Progenitor cell of endocrine pancreas (in vitro differentiated cells): ENCODE results near the gene PYGO1. TPM values are rescaled to one million over a fixed set of nuclear protein-coding genes. Genes with fewer than 3 reads are reported as not detected.

Experiments used
- DNase-seq: peaks from one replicate; pipeline ENCODE4 v3.0.0; 2021; ENCODE audit warnings: low spot score; ENCODE audit not compliant: unreplicated experiment
- H3K27ac Mint-ChIP-seq: 2 replicates; pipeline ENCODE4 v1.8.0; 2021; ENCODE audit warnings: mild to moderate bottlenecking, moderate library complexity, mixed read lengths
- H3K27me3 Mint-ChIP-seq: 2 replicates; pipeline ENCODE4 v1.8.0; 2021; ENCODE audit warnings: mixed read lengths
- H3K36me3 Mint-ChIP-seq: 2 replicates; pipeline ENCODE4 v1.8.0; 2022; ENCODE audit warnings: mixed read lengths; ENCODE audit not compliant: insufficient read depth
- H3K4me1 Mint-ChIP-seq: 2 replicates; pipeline ENCODE4 v1.8.0; 2021; ENCODE audit warnings: low read depth, mixed read lengths
- H3K4me3 Mint-ChIP-seq: 2 replicates; pipeline ENCODE4 v1.8.0; 2021; ENCODE audit warnings: low read depth, mild to moderate bottlenecking, moderate library complexity, mixed read lengths
- H3K9me3 Mint-ChIP-seq: 2 replicates; pipeline ENCODE4 v1.8.0; 2021; ENCODE audit warnings: low read depth, mixed read lengths
- total RNA-seq: library from RNA; stranded (reverse); gene quantifications from 2 replicates; pipeline ENCODE4 v1.2.1, GENCODE V29; 2021
- TF ChIP-seq, protein P1 (sequence below): fragments of 200-600 bp; sonication (generic); IDR thresholded peaks from one replicate; pipeline ENCODE4 v1.5.0; 2021; ENCODE audit warnings: antibody characterized with exemption, mild to moderate bottlenecking; ENCODE audit not compliant: unreplicated experiment

PYGO1 gene
- total RNA-seq, 1 donor from 2014 or later = 19.9 TPM

DNA sequence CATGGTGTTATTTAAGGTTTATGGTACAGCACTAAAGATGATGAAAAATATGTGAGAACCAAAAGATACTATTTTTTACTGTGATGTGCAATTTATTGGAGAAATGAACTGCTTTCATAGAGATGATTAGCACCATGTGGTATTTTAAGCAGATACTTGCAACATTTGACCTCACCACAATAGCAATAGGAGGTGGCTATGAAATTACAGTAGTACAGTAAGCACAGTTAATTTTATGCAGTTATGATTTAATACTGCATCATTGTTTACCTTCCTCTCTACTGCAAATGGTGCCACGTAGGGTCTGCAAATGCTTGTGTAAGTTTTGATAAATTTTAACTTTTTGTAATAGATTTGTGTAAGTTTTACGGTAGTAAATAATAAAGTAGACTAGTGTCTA lies 14.0 kb downstream of the PYGO1 start:
- Mint-ChIP-seq H3K27ac (no peak overlapping the region), H3K36me3 (peaks cover 11% of the 10 kb centered on the region), H3K4me3 (no peak overlapping the region), H3K27me3 (no peaks in the 10 kb centered on the region), H3K4me1 (peaks cover 6% of the 10 kb centered on the region), H3K9me3 (peaks cover 17% of the 10 kb centered on the region)
- TF ChIP-seq, protein P1, sequence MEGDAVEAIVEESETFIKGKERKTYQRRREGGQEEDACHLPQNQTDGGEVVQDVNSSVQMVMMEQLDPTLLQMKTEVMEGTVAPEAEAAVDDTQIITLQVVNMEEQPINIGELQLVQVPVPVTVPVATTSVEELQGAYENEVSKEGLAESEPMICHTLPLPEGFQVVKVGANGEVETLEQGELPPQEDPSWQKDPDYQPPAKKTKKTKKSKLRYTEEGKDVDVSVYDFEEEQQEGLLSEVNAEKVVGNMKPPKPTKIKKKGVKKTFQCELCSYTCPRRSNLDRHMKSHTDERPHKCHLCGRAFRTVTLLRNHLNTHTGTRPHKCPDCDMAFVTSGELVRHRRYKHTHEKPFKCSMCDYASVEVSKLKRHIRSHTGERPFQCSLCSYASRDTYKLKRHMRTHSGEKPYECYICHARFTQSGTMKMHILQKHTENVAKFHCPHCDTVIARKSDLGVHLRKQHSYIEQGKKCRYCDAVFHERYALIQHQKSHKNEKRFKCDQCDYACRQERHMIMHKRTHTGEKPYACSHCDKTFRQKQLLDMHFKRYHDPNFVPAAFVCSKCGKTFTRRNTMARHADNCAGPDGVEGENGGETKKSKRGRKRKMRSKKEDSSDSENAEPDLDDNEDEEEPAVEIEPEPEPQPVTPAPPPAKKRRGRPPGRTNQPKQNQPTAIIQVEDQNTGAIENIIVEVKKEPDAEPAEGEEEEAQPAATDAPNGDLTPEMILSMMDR = no peak
- no peak for DNase-seq

DNA sequence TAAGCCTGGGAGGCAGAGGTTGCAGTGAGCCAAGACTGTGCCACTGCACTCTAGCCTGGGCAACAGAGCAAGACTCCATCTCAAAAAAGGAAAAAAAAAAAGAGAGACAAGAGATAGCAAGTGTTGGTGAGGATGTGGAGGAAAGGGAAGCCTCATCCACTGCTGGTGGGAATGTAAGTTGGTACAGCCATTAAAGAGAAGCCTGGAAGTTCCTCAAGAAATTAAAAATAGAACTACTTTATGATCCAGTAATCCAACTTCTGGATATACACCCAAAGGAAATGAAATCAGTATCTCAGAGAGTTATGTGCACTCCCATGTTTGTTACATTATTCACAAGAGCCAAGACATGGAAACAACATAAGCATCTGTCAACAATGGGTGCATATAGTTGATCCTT lies 14.9 kb downstream of the PYGO1 start:
- Mint-ChIP-seq H3K27ac (no peak overlapping the region), H3K27me3 (no peaks in the 10 kb centered on the region), H3K36me3 (peaks cover 11% of the 10 kb centered on the region), H3K9me3 (peaks cover 17% of the 10 kb centered on the region), H3K4me3 (no peak overlapping the region), H3K4me1 (peaks cover 6% of the 10 kb centered on the region)
- DNase-seq = no peak
- TF ChIP-seq, protein P1 = no peak

DNA sequence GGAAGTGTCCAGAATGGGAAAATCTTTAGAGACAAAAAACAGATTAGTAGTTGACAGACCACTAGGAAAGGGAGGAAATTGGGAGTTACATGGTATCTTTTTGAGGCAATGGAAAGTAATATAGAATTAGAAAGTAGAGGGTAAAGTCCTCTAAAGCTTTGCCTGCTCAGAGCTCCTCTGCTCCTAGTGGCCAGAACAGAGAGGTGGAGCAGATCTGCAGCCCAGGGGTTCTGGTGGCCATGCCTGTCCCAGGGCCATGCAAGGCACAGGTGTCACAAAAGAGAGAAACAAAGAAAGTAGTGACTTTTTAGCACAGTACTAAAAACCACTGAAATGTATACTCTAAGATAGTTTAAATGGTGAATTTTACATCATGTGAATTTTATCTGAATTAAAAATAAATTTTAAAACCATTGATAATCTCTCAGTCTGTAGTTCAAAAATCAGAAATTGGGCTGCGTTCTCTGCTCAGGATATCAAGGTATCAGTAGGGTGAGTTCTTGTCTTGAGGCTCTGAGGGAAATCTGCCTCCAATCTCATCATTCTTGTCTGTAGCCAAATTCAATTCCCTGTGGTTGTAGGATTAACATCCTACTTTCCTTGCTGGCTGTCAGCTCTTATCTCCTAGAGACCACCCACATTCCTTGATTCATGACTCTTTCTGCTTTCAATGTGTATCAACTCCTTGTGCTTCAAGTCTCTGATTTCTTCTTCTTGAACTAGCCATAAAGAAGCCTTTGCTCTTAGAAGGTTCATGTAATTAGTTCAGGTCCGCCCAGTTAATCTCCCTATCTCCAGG lies 23.6 kb downstream of the PYGO1 start:
- H3K27ac Mint-ChIP-seq = no peak overlapping the region

DNA sequence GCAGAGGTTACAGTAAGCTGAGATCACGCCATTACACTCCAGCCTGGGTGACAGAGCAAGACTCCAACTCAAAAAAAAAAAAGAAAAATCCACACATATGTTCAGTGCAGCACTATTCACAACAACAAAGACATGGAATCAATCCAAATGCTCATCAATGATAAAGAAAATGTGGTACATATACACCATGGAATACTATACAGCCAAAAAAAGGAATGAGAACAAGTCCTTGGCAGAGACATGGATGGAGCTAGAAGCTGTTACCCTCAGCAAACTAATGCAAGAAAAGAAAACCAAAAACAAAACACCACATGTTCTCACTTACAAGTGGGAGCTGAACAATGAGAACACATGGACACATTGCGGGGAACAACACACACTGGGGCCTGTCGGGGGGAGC lies 25.5 kb downstream of the PYGO1 start:
- peaks cover 37% of the 10 kb centered on the region for H3K9me3 Mint-ChIP-seq
- H3K4me1 Mint-ChIP-seq = no peaks in the 10 kb centered on the region
- no peak overlapping the region for H3K27ac Mint-ChIP-seq
- H3K36me3 Mint-ChIP-seq = peaks cover 24% of the 10 kb centered on the region
- H3K4me3 Mint-ChIP-seq = no peak overlapping the region
- TF ChIP-seq, protein P1 = no peak
- H3K27me3 Mint-ChIP-seq = no peaks in the 10 kb centered on the region
- DNase-seq = no peak

More for the DNA sequence above, 23.6 kb downstream of the PYGO1 start:
- Mint-ChIP-seq H3K27me3 (no peaks in the 10 kb centered on the region), H3K36me3 (peaks cover 21% of the 10 kb centered on the region), H3K9me3 (peaks cover 34% of the 10 kb centered on the region), H3K4me3 (no peak overlapping the region), H3K4me1 (no peaks in the 10 kb centered on the region)
- TF ChIP-seq, protein P1 = peak; percentile 12
- no peak for DNase-seq

DNA sequence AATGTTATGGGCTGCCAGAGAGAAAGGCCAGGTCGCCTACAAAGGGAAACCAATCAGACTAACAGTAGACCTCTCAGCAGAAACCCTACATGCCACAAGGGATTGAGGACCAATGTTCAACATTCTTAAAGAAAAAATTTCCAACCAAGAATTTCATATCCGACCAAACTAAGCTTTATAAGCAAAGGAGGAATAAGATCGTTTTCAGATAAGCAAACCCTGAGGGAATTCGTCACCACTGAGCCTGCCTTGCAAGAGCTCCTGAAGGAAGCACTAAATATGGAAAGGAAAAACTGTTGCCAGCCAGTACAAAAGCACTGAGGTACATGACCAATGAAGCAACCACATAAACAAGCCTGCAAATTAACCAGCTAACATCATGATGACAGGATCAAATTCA lies 33.1 kb downstream of the PYGO1 start:
- Mint-ChIP-seq H3K4me1 (no peaks in the 10 kb centered on the region), H3K9me3 (peaks cover 33% of the 10 kb centered on the region), H3K36me3 (peaks cover 25% of the 10 kb centered on the region), H3K4me3 (no peak overlapping the region), H3K27ac (no peak overlapping the region), H3K27me3 (no peaks in the 10 kb centered on the region)
- no peak for DNase-seq
- TF ChIP-seq, protein P1 = no peak
